ENCODE data around the gene PRTFDC1. TPM values are rescaled to one million over a fixed set of nuclear protein-coding genes. Genes with fewer than 3 reads are reported as not detected.
"Not testable (repeated sequence)": the region's sequence is repeated elsewhere in the genome, so short reads cannot be mapped to it uniquely, and the experiment has no call there.

Gene PRTFDC1
- polyA plus RNA-seq, 1 donor (not counting 4 experiments of a cell fraction or from before 2014, with no cell fraction given): 2.2 TPM

DNA sequence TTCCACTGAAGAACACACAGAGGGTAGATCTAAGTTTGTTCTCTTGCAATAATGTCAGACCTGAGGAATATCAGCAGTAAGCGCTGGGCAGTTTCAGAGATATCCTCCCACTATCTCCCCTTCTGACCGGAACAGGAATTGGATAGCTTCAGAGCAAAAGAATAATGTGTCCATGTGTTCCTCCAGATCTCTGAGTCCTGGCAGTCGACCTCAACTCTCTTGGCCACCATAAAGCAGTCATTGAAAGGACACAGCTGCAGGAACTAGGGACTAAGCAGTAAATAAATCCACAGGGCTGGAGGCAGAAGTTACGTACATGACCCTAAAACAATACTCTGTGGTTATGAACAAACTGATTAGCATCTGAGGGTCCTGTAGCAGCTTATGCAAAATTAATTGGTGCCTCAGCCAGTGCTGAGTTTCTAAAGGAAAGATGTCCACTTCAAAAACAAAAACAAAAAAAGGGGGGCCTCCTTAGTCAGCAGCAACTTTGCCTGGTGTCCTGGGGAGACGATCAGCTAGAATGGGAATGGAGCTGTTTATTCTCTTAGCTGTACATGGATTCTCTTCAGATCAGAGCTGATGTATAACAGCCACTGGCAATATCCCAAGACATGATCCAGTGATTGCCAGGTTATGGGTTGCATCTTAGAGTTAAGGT lies 6.4 kb upstream of the PRTFDC1 start:
- H3K27ac ChIP-seq (ENCODE audit: control insufficient read depth, insufficient read depth, low read length): no peak overlapping the region
- H4K20me1 ChIP-seq (ENCODE audit: control insufficient read depth, extremely low read depth, insufficient read depth, low read length): no peaks in the 10 kb centered on the region
- FAIRE-seq (no peak), DNase-seq (ENCODE audit: low read depth, low spot score) (no peak)
- H3K79me2 ChIP-seq (ENCODE audit: control insufficient read depth, insufficient read depth, low read length): no peaks in the 10 kb centered on the region
- dilution Hi-C loops (cut with MboI; ENCODE audit: extremely low pct_ligation_motif_present, low sequenced_read_pairs): no loop called here
- H3K9ac ChIP-seq (ENCODE audit: control insufficient read depth, extremely low read depth, insufficient read depth, low read length): no peak overlapping the region
- H3K4me3 ChIP-seq (ENCODE audit: control insufficient read depth in 2 of 3, extremely low read depth in 1 of 3, insufficient read depth in 2 of 3, low read depth in 1 of 3, low read length in 3 of 3): no peak overlapping the region
- H3K27me3 ChIP-seq (ENCODE audit: control insufficient read depth, extremely low read depth, insufficient read depth, low read length): no peaks in the 10 kb centered on the region
- TF ChIP-seq, protein P1, sequence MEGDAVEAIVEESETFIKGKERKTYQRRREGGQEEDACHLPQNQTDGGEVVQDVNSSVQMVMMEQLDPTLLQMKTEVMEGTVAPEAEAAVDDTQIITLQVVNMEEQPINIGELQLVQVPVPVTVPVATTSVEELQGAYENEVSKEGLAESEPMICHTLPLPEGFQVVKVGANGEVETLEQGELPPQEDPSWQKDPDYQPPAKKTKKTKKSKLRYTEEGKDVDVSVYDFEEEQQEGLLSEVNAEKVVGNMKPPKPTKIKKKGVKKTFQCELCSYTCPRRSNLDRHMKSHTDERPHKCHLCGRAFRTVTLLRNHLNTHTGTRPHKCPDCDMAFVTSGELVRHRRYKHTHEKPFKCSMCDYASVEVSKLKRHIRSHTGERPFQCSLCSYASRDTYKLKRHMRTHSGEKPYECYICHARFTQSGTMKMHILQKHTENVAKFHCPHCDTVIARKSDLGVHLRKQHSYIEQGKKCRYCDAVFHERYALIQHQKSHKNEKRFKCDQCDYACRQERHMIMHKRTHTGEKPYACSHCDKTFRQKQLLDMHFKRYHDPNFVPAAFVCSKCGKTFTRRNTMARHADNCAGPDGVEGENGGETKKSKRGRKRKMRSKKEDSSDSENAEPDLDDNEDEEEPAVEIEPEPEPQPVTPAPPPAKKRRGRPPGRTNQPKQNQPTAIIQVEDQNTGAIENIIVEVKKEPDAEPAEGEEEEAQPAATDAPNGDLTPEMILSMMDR (optimal IDR thresholded peaks at IDR 0.05 in 1 of 3, IDR thresholded peaks at IDR 0.05 in 1 of 3, conservative IDR thresholded peaks at IDR 0.05 in 1 of 3; ENCODE audit: extremely low read depth in 1 of 3, insufficient read depth in 2 of 3, low read length in 3 of 3): no peak
- no peak for TF ChIP-seq EZH2 (IDR thresholded peaks at IDR 0.05; ENCODE audit: low read length)
- H3K4me2 ChIP-seq (ENCODE audit: control insufficient read depth, extremely low read depth, insufficient read depth, low read depth, low read length): no peak overlapping the region
- peaks cover 24% of the 10 kb centered on the region for H3K4me1 ChIP-seq (ENCODE audit: control insufficient read depth, extremely low read depth, insufficient read depth, low read length)
- H3K9me1 ChIP-seq (ENCODE audit: control insufficient read depth, extremely low read depth, insufficient read depth, low read length): no peaks in the 10 kb centered on the region
- H2AFZ ChIP-seq (ENCODE audit: control insufficient read depth, low read length): no peak overlapping the region
- H3K36me3 ChIP-seq (ENCODE audit: control insufficient read depth in 2 of 2, extremely low read depth in 1 of 2, insufficient read depth in 2 of 2, low read length in 2 of 2): no peaks in the 10 kb centered on the region
- no peaks in the 10 kb centered on the region for H3K9me3 ChIP-seq (ENCODE audit: control insufficient read depth, low read depth, low read length)

DNA sequence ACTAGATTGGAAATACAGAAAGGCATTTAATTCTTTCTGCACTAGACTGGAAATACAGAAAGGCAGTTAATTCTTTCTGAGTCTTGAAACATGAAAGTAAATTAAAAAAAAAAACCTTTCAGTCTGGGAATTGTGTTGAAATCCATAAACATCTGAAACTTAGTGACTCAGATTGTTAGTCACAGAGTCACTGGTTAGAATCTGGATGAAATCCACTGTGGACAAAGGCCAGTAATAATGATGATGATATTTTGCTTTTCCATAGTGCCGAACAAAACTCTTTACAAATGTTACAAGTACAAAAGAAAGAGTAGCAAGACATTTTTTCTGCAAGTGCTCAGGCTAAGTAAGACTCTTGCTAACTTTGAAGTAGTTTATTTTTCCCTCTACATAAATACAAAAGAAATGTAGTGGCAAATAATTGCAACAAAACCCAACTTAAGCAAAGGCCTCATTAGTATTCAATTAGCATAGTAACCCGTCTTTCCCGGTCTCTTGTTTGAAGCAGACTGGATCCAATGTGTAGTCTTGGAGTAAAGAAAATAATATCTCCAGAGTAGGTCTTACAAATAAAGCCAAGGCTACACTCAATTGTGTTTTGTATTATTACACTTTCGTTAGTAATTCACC lies 5.8 kb upstream of the PRTFDC1 start:
- H3K36me3 ChIP-seq (ENCODE audit: control insufficient read depth in 2 of 2, extremely low read depth in 1 of 2, insufficient read depth in 2 of 2, low read length in 2 of 2): no peaks in the 10 kb centered on the region
- no peaks in the 10 kb centered on the region for H4K20me1 ChIP-seq (ENCODE audit: control insufficient read depth, extremely low read depth, insufficient read depth, low read length)
- no peak overlapping the region for H3K4me3 ChIP-seq (ENCODE audit: control insufficient read depth in 2 of 3, extremely low read depth in 1 of 3, insufficient read depth in 2 of 3, low read depth in 1 of 3, low read length in 3 of 3)
- peak overlapping the region; percentile 65 for H3K4me2 ChIP-seq (ENCODE audit: control insufficient read depth, extremely low read depth, insufficient read depth, low read depth, low read length)
- dilution Hi-C loops (cut with MboI; ENCODE audit: extremely low pct_ligation_motif_present, low sequenced_read_pairs): no loop called here
- no peaks in the 10 kb centered on the region for H3K79me2 ChIP-seq (ENCODE audit: control insufficient read depth, insufficient read depth, low read length)
- H3K27me3 ChIP-seq (ENCODE audit: control insufficient read depth, extremely low read depth, insufficient read depth, low read length): no peaks in the 10 kb centered on the region
- H3K9me3 ChIP-seq (ENCODE audit: control insufficient read depth, low read depth, low read length): no peaks in the 10 kb centered on the region
- DNase-seq (ENCODE audit: low read depth, low spot score) (no peak), FAIRE-seq (peak; percentile 64)
- peak overlapping the region; percentile 13 for H3K9ac ChIP-seq (ENCODE audit: control insufficient read depth, extremely low read depth, insufficient read depth, low read length)
- peaks cover 28% of the 10 kb centered on the region for H3K4me1 ChIP-seq (ENCODE audit: control insufficient read depth, extremely low read depth, insufficient read depth, low read length)
- H2AFZ ChIP-seq (ENCODE audit: control insufficient read depth, low read length): no peak overlapping the region
- TF ChIP-seq, protein P1 (optimal IDR thresholded peaks at IDR 0.05 in 1 of 3, IDR thresholded peaks at IDR 0.05 in 1 of 3, conservative IDR thresholded peaks at IDR 0.05 in 1 of 3; ENCODE audit: extremely low read depth in 1 of 3, insufficient read depth in 2 of 3, low read length in 3 of 3): no peak
- no peak for TF ChIP-seq EZH2 (IDR thresholded peaks at IDR 0.05; ENCODE audit: low read length)
- peak overlapping the region; percentile 58 for H3K27ac ChIP-seq (ENCODE audit: control insufficient read depth, insufficient read depth, low read length)
- no peaks in the 10 kb centered on the region for H3K9me1 ChIP-seq (ENCODE audit: control insufficient read depth, extremely low read depth, insufficient read depth, low read length)

DNA sequence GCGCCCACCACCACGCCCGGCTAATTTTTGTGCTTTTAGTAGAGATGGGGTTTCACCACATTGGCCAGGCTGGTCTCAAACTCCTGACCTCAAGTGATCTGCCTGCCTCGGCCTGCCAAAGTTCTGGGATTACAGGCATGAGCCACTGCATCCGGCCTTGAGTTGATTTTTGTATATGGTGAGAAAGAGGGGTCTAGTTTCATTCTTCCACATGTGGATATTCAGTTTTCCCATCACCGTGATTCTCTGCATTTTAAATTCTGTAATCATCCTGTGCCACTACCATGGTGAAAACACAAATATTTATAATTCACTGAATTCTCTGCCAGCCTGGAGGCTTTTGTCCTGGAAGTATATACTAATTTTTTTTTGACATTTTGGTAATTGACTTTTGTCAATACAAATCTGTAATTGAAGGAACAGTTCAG lies 5.2 kb upstream of the PRTFDC1 start:
- H3K36me3 ChIP-seq (ENCODE audit: control insufficient read depth in 2 of 2, extremely low read depth in 1 of 2, insufficient read depth in 2 of 2, low read length in 2 of 2); DNase-seq (ENCODE audit: low read depth, low spot score); H3K9me3 ChIP-seq (ENCODE audit: control insufficient read depth, low read depth, low read length); H4K20me1 ChIP-seq (ENCODE audit: control insufficient read depth, extremely low read depth, insufficient read depth, low read length); H3K4me3 ChIP-seq (ENCODE audit: control insufficient read depth in 2 of 3, extremely low read depth in 1 of 3, insufficient read depth in 2 of 3, low read depth in 1 of 3, low read length in 3 of 3); H3K79me2 ChIP-seq (ENCODE audit: control insufficient read depth, insufficient read depth, low read length); FAIRE-seq; H2AFZ ChIP-seq (ENCODE audit: control insufficient read depth, low read length); H3K9me1 ChIP-seq (ENCODE audit: control insufficient read depth, extremely low read depth, insufficient read depth, low read length); dilution Hi-C loops (cut with MboI; ENCODE audit: extremely low pct_ligation_motif_present, low sequenced_read_pairs); H3K27me3 ChIP-seq (ENCODE audit: control insufficient read depth, extremely low read depth, insufficient read depth, low read length): not testable (repeated sequence)
- Histone ChIP-seq H3K4me1 (ENCODE audit: control insufficient read depth, extremely low read depth, insufficient read depth, low read length) (peaks cover 24% of the 10 kb centered on the region), H3K9ac (ENCODE audit: control insufficient read depth, extremely low read depth, insufficient read depth, low read length) (peak overlapping the region; percentile 13), H3K27ac (ENCODE audit: control insufficient read depth, insufficient read depth, low read length) (peak overlapping the region; percentile 58), H3K4me2 (ENCODE audit: control insufficient read depth, extremely low read depth, insufficient read depth, low read depth, low read length) (peak overlapping the region; percentile 65)
